HepG2 (cell line): ENCODE measurements around the gene WDR31. TPM values are rescaled to one million over a fixed set of nuclear protein-coding genes. Genes with fewer than 3 reads are reported as not detected.
A peak's percentile ranks its signal among the peaks of the same experiment; 100 is the strongest.

Experiments used
- DNMT1 ChIP-seq: sonication (generic); formaldehyde crosslinking; IDR thresholded peaks from 2 replicates; pipeline ENCODE4 v1.5.1; 2020; ENCODE audit warnings: mild to moderate bottlenecking, missing genetic modification reagents
- DRAP1 ChIP-seq: IDR thresholded peaks from 2 replicates; pipeline ENCODE4 v1.6.1; 2016; ENCODE audit warnings: missing genetic modification reagents, missing compliant biosample characterization
- GLI4 ChIP-seq: sonication (generic); formaldehyde crosslinking; IDR thresholded peaks from 2 replicates; pipeline ENCODE4 v1.5.1; 2020; ENCODE audit warnings: missing genetic modification reagents, mild to moderate bottlenecking, moderate library complexity, borderline replicate concordance
- ISX ChIP-seq: sonication (generic); formaldehyde crosslinking; conservative IDR thresholded peaks from 2 replicates; pipeline ENCODE4 v1.5.0; 2020; ENCODE audit warnings: missing genetic modification reagents
- KAT8 ChIP-seq: IDR thresholded peaks from 2 replicates; pipeline ENCODE4 v1.6.1; 2016; ENCODE audit warnings: missing genetic modification reagents, missing compliant biosample characterization
- REST ChIP-seq, 2 experiments: IDR thresholded peaks; 2 replicates each; pipeline ENCODE4 v1.6.1; 2011 to 2012; ENCODE audit warnings: low read length in 2 of 2, borderline replicate concordance in 1 of 2, low read depth in 1 of 2, mild to moderate bottlenecking in 1 of 2, moderate library complexity in 1 of 2
- RFXAP ChIP-seq: sonication (generic); formaldehyde crosslinking; IDR thresholded peaks from 2 replicates; pipeline ENCODE4 v1.4.0; 2020; ENCODE audit warnings: missing genetic modification reagents, borderline replicate concordance
- SKIL ChIP-seq: sonication (generic); formaldehyde crosslinking; IDR thresholded peaks from 2 replicates; pipeline ENCODE4 v1.8.0; 2022; ENCODE audit warnings: missing genetic modification reagents, mild to moderate bottlenecking, moderate library complexity, borderline replicate concordance
- THAP8 ChIP-seq: sonication (generic); formaldehyde crosslinking; IDR thresholded peaks from 2 replicates; pipeline ENCODE4 v1.5.1; 2020; ENCODE audit warnings: missing genetic modification reagents, mild to moderate bottlenecking, borderline replicate concordance
- TSC22D2 ChIP-seq: sonication (generic); formaldehyde crosslinking; IDR thresholded peaks from 2 replicates; pipeline ENCODE4 v1.5.1; 2020; ENCODE audit warnings: missing genetic modification reagents, mild to moderate bottlenecking, borderline replicate concordance
- U2AF2 ChIP-seq: fragments of 200-400 bp; formaldehyde crosslinking; IDR thresholded peaks from 2 replicates; pipeline ENCODE4 v1.6.1; 2017; ENCODE audit warnings: low read depth, mild to moderate bottlenecking, low read length
- ZBTB1 ChIP-seq: sonication (generic); formaldehyde crosslinking; IDR thresholded peaks from 2 replicates; pipeline ENCODE4 v1.4.0; 2020; ENCODE audit warnings: missing genetic modification reagents, borderline replicate concordance
- ZBTB25 ChIP-seq: IDR thresholded peaks from 2 replicates; pipeline ENCODE4 v1.6.1; 2018; ENCODE audit warnings: missing genetic modification reagents
- ZFP90 ChIP-seq: sonication (generic); formaldehyde crosslinking; IDR thresholded peaks from 2 replicates; pipeline ENCODE4 v1.8.0; 2022; ENCODE audit warnings: missing genetic modification reagents, mild to moderate bottlenecking, inconsistent platforms, borderline replicate concordance
- ZNF335 ChIP-seq: sonication (generic); formaldehyde crosslinking; IDR thresholded peaks from 2 replicates; pipeline ENCODE4 v1.4.0; 2020; ENCODE audit warnings: missing genetic modification reagents
- ZNF431 ChIP-seq: sonication (generic); formaldehyde crosslinking; IDR thresholded peaks from 2 replicates; pipeline ENCODE4 v1.9.0; 2022; ENCODE audit warnings: missing genetic modification reagents, low read depth, mild to moderate bottlenecking, borderline replicate concordance
- ZNF672 ChIP-seq: sonication (generic); formaldehyde crosslinking; IDR thresholded peaks from 2 replicates; pipeline ENCODE4 v1.8.1; 2022; ENCODE audit warnings: missing genetic modification reagents
- ZNF709 ChIP-seq: sonication (generic); formaldehyde crosslinking; IDR thresholded peaks from 2 replicates; pipeline ENCODE4 v1.5.0; 2020; ENCODE audit warnings: mild to moderate bottlenecking, missing genetic modification reagents
- polyA plus RNA-seq, 8 experiments: library from polyadenylated mRNA; depleted of rRNA in 3 of 8; stranded (reverse) in 7 of 8; unstranded in 1 of 8; fragments of >200 nt; fragmentation: Illumina TruSeq in 4 of 8; extraction: Trizol in 4 of 8; gene quantifications; 2 replicates each; pipeline versions ENCODE4 v1.2.1 to v1.2.3, GENCODE V29; 2011 to 2016; ENCODE audit warnings: low read depth in 4 of 8, missing spikeins in 1 of 8, mixed read lengths in 1 of 8; ENCODE audit not compliant: insufficient read depth in 1 of 8
- total RNA-seq, 5 experiments: library from RNA; depleted of rRNA; stranded (reverse); fragments of >200 nt; fragmentation: Illumina TruSeq; extraction: Trizol; gene quantifications; 2 replicates each; pipeline ENCODE4 v1.2.3, GENCODE V29; 2016; ENCODE audit warnings: low read depth in 1 of 5

Gene WDR31
- total and polyA plus RNA-seq, 2 of the 13 experiments (the other 11 are each of a cell fraction or from before 2014, with no cell fraction given) = 0.33 to 1.7 TPM

GRCh38 chr9:113376634-113377567 lies 36.8 kb upstream of the WDR31 start, which contains the start of gene HDHD3 (continued):
- TF ChIP-seq SKIL (CRISPR knock-in tag) = peak; percentile 58
- no peak; the same call in 1 of the 2 replicates for TF ChIP-seq DNMT1 (CRISPR knock-in tag)
- no peak for TF ChIP-seq U2AF2
- no peak for TF ChIP-seq ZNF431 (CRISPR knock-in tag)
- peak; percentile 27; the same call in 1 of the 2 replicates for TF ChIP-seq RFXAP (CRISPR knock-in tag)
- 0 out of 2 replicates have a peak, but pooled peaks have one; percentile 74 for TF ChIP-seq THAP8
- TF ChIP-seq TSC22D2 (CRISPR knock-in tag) = peak; percentile 83; the same call in 1 of the 2 replicates
- no peak for TF ChIP-seq KAT8 (CRISPR knock-in tag)
- TF ChIP-seq ZFP90 (CRISPR knock-in tag) = no peak
- TF ChIP-seq ISX = no peak
- TF ChIP-seq ZNF672 = 0 out of 2 replicates have a peak, but pooled peaks have one; percentile 36
- TF ChIP-seq ZNF335 (CRISPR knock-in tag) = no peak
- no peak; a peak in 1 of 4 replicates for TF ChIP-seq REST (IDR thresholded peaks at IDR 0.05; ENCODE audit: borderline replicate concordance in 1 of 2, low read depth in 1 of 2, low read length in 2 of 2)
- peak; percentile 76 for TF ChIP-seq DRAP1 (CRISPR knock-in tag)
- no peak for TF ChIP-seq GLI4 (CRISPR knock-in tag)
- peak; percentile 43; the same call in 1 of the 2 replicates for TF ChIP-seq ZBTB25
- no peak for TF ChIP-seq ZBTB1 (CRISPR knock-in tag)
- TF ChIP-seq ZNF709 = peak; percentile 66
